HEK293 (cell line): ENCODE measurements around the gene PHF10.

Experiments
- ZNF140 ChIP-seq: fragments of 450-650 bp; formaldehyde crosslinking; IDR thresholded peaks from 2 replicates; pipeline ENCODE4 v1.5.1; 2016; ENCODE audit warnings: missing biosample characterization, missing genetic modification characterization
- ZNF175 ChIP-seq: fragments of 450-650 bp; formaldehyde crosslinking; IDR thresholded peaks from 2 replicates; pipeline ENCODE4 v1.5.1; 2016; ENCODE audit warnings: missing biosample characterization, missing genetic modification characterization
- ZNF23 ChIP-seq: fragments of 450-650 bp; formaldehyde crosslinking; IDR thresholded peaks from 2 replicates; pipeline ENCODE4 v1.5.1; 2016; ENCODE audit warnings: missing biosample characterization, missing genetic modification characterization, borderline replicate concordance
- ZNF280C ChIP-seq: fragments of 450-650 bp; formaldehyde crosslinking; IDR thresholded peaks from 2 replicates; pipeline ENCODE4 v1.5.1; 2016; ENCODE audit warnings: missing biosample characterization, missing genetic modification characterization
- ZNF350 ChIP-seq: fragments of 450-650 bp; formaldehyde crosslinking; IDR thresholded peaks from 2 replicates; pipeline ENCODE4 v1.5.0; 2017; ENCODE audit warnings: missing biosample characterization, mild to moderate bottlenecking, missing genetic modification characterization
- ZNF488 ChIP-seq: fragments of 450-650 bp; formaldehyde crosslinking; IDR thresholded peaks from 2 replicates; pipeline ENCODE4 v1.5.1; 2016; ENCODE audit warnings: missing biosample characterization, missing genetic modification characterization
- TF ChIP-seq, protein P1 (sequence below): fragments of 450-650 bp; formaldehyde crosslinking; IDR thresholded peaks from 2 replicates; pipeline ENCODE4 v1.5.1; 2016; ENCODE audit warnings: missing biosample characterization, missing genetic modification characterization

DNA sequence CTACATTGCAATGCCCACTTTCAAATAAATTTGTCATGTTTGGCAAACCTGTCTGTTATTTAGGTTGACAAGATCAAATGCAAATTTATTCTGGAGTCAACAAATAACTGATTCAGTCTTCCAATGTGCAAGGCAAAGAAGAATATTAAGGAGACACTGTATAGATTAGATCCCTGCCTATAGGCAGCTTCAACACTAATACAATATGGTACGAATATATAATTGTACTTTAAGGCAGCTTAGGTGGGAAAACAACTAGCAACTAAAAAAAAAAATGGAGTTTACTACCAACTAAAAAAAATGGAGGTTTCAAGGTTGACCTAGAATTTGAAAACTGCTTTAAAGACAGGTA, 1.7 kb upstream of the PHF10 start:
- no peak for TF ChIP-seq ZNF280C (tag by site-specific recombination)
- TF ChIP-seq ZNF350, result no peak
- TF ChIP-seq ZNF488 (tag by site-specific recombination), result no peak
- no peak for TF ChIP-seq ZNF23
- TF ChIP-seq, protein P1, sequence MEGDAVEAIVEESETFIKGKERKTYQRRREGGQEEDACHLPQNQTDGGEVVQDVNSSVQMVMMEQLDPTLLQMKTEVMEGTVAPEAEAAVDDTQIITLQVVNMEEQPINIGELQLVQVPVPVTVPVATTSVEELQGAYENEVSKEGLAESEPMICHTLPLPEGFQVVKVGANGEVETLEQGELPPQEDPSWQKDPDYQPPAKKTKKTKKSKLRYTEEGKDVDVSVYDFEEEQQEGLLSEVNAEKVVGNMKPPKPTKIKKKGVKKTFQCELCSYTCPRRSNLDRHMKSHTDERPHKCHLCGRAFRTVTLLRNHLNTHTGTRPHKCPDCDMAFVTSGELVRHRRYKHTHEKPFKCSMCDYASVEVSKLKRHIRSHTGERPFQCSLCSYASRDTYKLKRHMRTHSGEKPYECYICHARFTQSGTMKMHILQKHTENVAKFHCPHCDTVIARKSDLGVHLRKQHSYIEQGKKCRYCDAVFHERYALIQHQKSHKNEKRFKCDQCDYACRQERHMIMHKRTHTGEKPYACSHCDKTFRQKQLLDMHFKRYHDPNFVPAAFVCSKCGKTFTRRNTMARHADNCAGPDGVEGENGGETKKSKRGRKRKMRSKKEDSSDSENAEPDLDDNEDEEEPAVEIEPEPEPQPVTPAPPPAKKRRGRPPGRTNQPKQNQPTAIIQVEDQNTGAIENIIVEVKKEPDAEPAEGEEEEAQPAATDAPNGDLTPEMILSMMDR (tag by site-specific recombination), result no peak
- TF ChIP-seq ZNF175 (tag by site-specific recombination), result no peak
- no peak for TF ChIP-seq ZNF140 (tag by site-specific recombination)
